H1 (cell line): ENCODE results near the gene YPEL2. TPM values are rescaled to one million over a fixed set of nuclear protein-coding genes. Genes with fewer than 3 reads are reported as not detected.

Source experiments
- CTCF ChIA-PET: fragments of 300-600 bp; sonication (Branson Sonifier 250); formaldehyde crosslinking; loops from one replicate; lab custom pipeline; 2021; ENCODE audit not compliant: partially characterized antibody; lab: Charles Lee
- POLR2A ChIA-PET: fragments of 300-600 bp; sonication (Branson Sonifier 250); formaldehyde crosslinking; loops from one replicate; lab custom pipeline; 2021; ENCODE audit warnings: inconsistent platforms; ENCODE audit not compliant: partially characterized antibody; lab: Charles Lee
- DNase-seq, 2 experiments: peaks; one replicate each; pipeline versions ENCODE4 v3.0.0 to v3.0.0-alpha.2; 2010 to 2022; ENCODE audit warnings: low spot score in 2 of 2, low read depth in 1 of 2, mixed read lengths in 1 of 2
- FAIRE-seq: peaks from 2 replicates; lab custom pipeline; 2011; peaks lifted over from hg19 to GRCh38; lab: Jason Lieb, UNC
- H2AFZ ChIP-seq: 2 replicates; pipeline ENCODE4 v1.8.1; 2012; ENCODE audit warnings: low read length, inconsistent platforms
- H2AK5ac ChIP-seq: 2 replicates; pipeline ENCODE4 v1.6.1; 2013; ENCODE audit warnings: low read depth, low read length
- H2BK120ac ChIP-seq: replicated peaks from 2 replicates; pipeline ENCODE3; 2013; ENCODE audit warnings: low read depth, low read length, inconsistent platforms
- H2BK12ac ChIP-seq: 2 replicates; pipeline ENCODE4 v1.6.1; 2013; ENCODE audit warnings: low read depth, low read length
- H2BK15ac ChIP-seq: 2 replicates; pipeline ENCODE4 v1.6.1; 2013; ENCODE audit warnings: low read length
- H2BK20ac ChIP-seq: 2 replicates; pipeline ENCODE4 v1.6.1; 2013; ENCODE audit warnings: low read length
- H2BK5ac ChIP-seq: 2 replicates; pipeline ENCODE4 v1.6.1; 2013; ENCODE audit warnings: low read depth, low read length
- H3K14ac ChIP-seq: 2 replicates; pipeline ENCODE4 v1.6.1; 2013; ENCODE audit warnings: inconsistent platforms; ENCODE audit not compliant: insufficient read length
- H3K18ac ChIP-seq: 2 replicates; pipeline ENCODE4 v1.6.1; 2013; ENCODE audit warnings: low read length; ENCODE audit errors: extremely low read depth
- H3K23ac ChIP-seq: 2 replicates; pipeline ENCODE4 v1.6.1; 2013; ENCODE audit warnings: inconsistent platforms; ENCODE audit not compliant: insufficient read length
- H3K23me2 ChIP-seq: 2 replicates; pipeline ENCODE4 v1.6.1; 2013; ENCODE audit warnings: low read depth, low read length
- H3K27ac ChIP-seq: 2 replicates; pipeline ENCODE4 v1.6.1; 2011; ENCODE audit warnings: low read depth, low read length, inconsistent platforms
- H3K27me3 ChIP-seq, 4 experiments: replicated peaks in 1 of 4; 1 replicate in 1 of 4; 2 replicates in 3 of 4; pipeline versions ENCODE4 v1.6.1 to v1.8.1; 2011 to 2013; ENCODE audit warnings: low read length in 3 of 4, mild to moderate bottlenecking in 3 of 4, inconsistent platforms in 2 of 4, mixed read lengths in 2 of 4, moderate library complexity in 1 of 4; ENCODE audit not compliant: control insufficient read depth in 3 of 4, insufficient read depth in 3 of 4; ENCODE audit errors: extremely low read depth in 1 of 4
- H3K36me3 ChIP-seq, 4 experiments: 2 replicates each; pipeline versions ENCODE4 v1.6.1 to v1.8.1; 2011 to 2013; ENCODE audit warnings: mild to moderate bottlenecking in 4 of 4, low read length in 3 of 4, moderate library complexity in 2 of 4, control low read depth in 1 of 4, inconsistent platforms in 1 of 4; ENCODE audit not compliant: insufficient read depth in 4 of 4, control insufficient read depth in 2 of 4
- H3K4ac ChIP-seq: replicated peaks from 2 replicates; pipeline ENCODE3; 2013; ENCODE audit warnings: low read length, low read depth, mixed read lengths, inconsistent platforms; ENCODE audit not compliant: insufficient read length
- H3K4me1 ChIP-seq, 4 experiments: replicated peaks in 1 of 4; 1 replicate in 1 of 4; 2 replicates in 3 of 4; pipeline versions ENCODE4 v1.6.1 to v1.8.1; 2011 to 2013; ENCODE audit warnings: low read length in 3 of 4, inconsistent platforms in 2 of 4, mixed read lengths in 1 of 4; ENCODE audit not compliant: insufficient read depth in 4 of 4, control insufficient read depth in 3 of 4
- H3K4me2 ChIP-seq, 2 experiments: 2 replicates each; pipeline versions ENCODE4 v1.6.1 to v1.8.1; 2011 to 2013; ENCODE audit warnings: low read depth in 2 of 2, low read length in 2 of 2, control low read depth in 1 of 2, inconsistent platforms in 1 of 2, mild to moderate bottlenecking in 1 of 2; ENCODE audit not compliant: insufficient read depth in 1 of 2
- H3K4me3 ChIP-seq, 4 experiments: fragments of 200-600, 300-600 bp in 1 of 4; sonication (generic), shearing (Covaris generic), sonication (Bioruptor Twin) in 1 of 4; 2 replicates each; pipeline versions ENCODE4 v1.5.1 to v1.8.1; 2011 to 2016; ENCODE audit warnings: low read length in 4 of 4, low read depth in 3 of 4, control low read depth in 2 of 4, inconsistent platforms in 2 of 4, mild to moderate bottlenecking in 2 of 4, mixed read lengths in 1 of 4, moderate library complexity in 1 of 4; ENCODE audit not compliant: insufficient read depth in 2 of 4; ENCODE audit errors: extremely low read depth in 1 of 4
- H3K56ac ChIP-seq: replicated peaks from 2 replicates; pipeline ENCODE3; 2013; ENCODE audit warnings: low read depth, mild to moderate bottlenecking, mixed read lengths, low read length, inconsistent platforms; ENCODE audit not compliant: insufficient read length
- H3K79me1 ChIP-seq: 2 replicates; pipeline ENCODE4 v1.6.1; 2013; ENCODE audit warnings: low read depth, low read length, control low read depth
- H3K79me2 ChIP-seq, 2 experiments: 2 replicates each; pipeline versions ENCODE4 v1.6.1 to v1.8.1; 2012 to 2013; ENCODE audit warnings: low read length in 2 of 2, mild to moderate bottlenecking in 2 of 2, inconsistent platforms in 1 of 2; ENCODE audit not compliant: insufficient read depth in 2 of 2, control insufficient read depth in 1 of 2
- H3K9ac ChIP-seq, 4 experiments: replicated peaks in 1 of 4; 1 replicate in 1 of 4; 2 replicates in 3 of 4; pipeline versions ENCODE4 v1.6.1 to v1.8.1; 2011 to 2013; ENCODE audit warnings: low read depth in 3 of 4, low read length in 3 of 4, control low read depth in 2 of 4, mild to moderate bottlenecking in 2 of 4, moderate library complexity in 2 of 4, inconsistent platforms in 1 of 4; ENCODE audit errors: extremely low read depth in 1 of 4
- H3K9me3 ChIP-seq, 2 experiments: 2 replicates each; pipeline versions ENCODE4 v1.6.1 to v1.8.1; 2012 to 2013; ENCODE audit warnings: mild to moderate bottlenecking in 2 of 2, moderate library complexity in 2 of 2, control low read depth in 1 of 2, inconsistent platforms in 1 of 2, low read depth in 1 of 2, low read length in 1 of 2, mixed read lengths in 1 of 2; ENCODE audit not compliant: insufficient read depth in 2 of 2
- H4K20me1 ChIP-seq, 2 experiments: replicated peaks in 1 of 2; 2 replicates each; pipeline versions ENCODE3 to v1.8.1; 2011 to 2013; ENCODE audit warnings: inconsistent platforms in 2 of 2, low read length in 2 of 2, mild to moderate bottlenecking in 1 of 2; ENCODE audit not compliant: insufficient read depth in 2 of 2, control insufficient read depth in 1 of 2
- H4K5ac ChIP-seq: 2 replicates; pipeline ENCODE4 v1.6.1; 2013; ENCODE audit warnings: low read length, low read depth, mixed read lengths, inconsistent platforms; ENCODE audit not compliant: insufficient read length
- H4K8ac ChIP-seq: 2 replicates; pipeline ENCODE4 v1.8.0; 2013; ENCODE audit warnings: mild to moderate bottlenecking, moderate library complexity, low read length, inconsistent platforms; ENCODE audit not compliant: insufficient read depth; ENCODE audit errors: extremely low read depth
- H4K91ac ChIP-seq: replicated peaks from 2 replicates; pipeline ENCODE3; 2013; ENCODE audit warnings: low read length, mixed read lengths, inconsistent platforms; ENCODE audit not compliant: insufficient read length
- ASH2L ChIP-seq: fragments of 200-600, 300-600 bp; sonication (generic); IDR thresholded peaks from one replicate; pipeline ENCODE4 v1.7.1; 2017; ENCODE audit warnings: low read length
- CREB1 ChIP-seq: IDR thresholded peaks from 2 replicates; pipeline ENCODE4 v1.6.1; 2012; ENCODE audit warnings: inconsistent platforms
- KDM5A ChIP-seq: fragments of 200-600 bp; IDR thresholded peaks from 2 replicates; pipeline ENCODE4 v1.7.1; 2012; ENCODE audit warnings: mild to moderate bottlenecking, low read length, inconsistent platforms, mixed read lengths
- POLR2A ChIP-seq, 2 experiments: IDR thresholded peaks; 1 replicate in 1 of 2; 2 replicates in 1 of 2; pipeline ENCODE4 v1.6.1; 2011; ENCODE audit warnings: low read depth in 2 of 2, low read length in 2 of 2, mild to moderate bottlenecking in 2 of 2; ENCODE audit errors: control extremely low read depth in 1 of 2
- RAD21 ChIP-seq, 2 experiments: IDR thresholded peaks in 1 of 2; conservative IDR thresholded peaks in 1 of 2; 2 replicates each; pipeline ENCODE4 v1.6.1; 2011; ENCODE audit warnings: low read depth in 2 of 2, low read length in 2 of 2, improper control_type of control experiment in 1 of 2, inconsistent platforms in 1 of 2, mild to moderate bottlenecking in 1 of 2, moderate library complexity in 1 of 2
- RNF2 ChIP-seq: fragments of 200-900, 300-1000 bp; sonication (generic); IDR thresholded peaks from 2 replicates; pipeline ENCODE4 v1.7.1; 2016; ENCODE audit warnings: borderline replicate concordance, low read depth, mild to moderate bottlenecking, antibody characterized with exemption, low read length; ENCODE audit not compliant: poor library complexity, severe bottlenecking; ENCODE audit errors: missing control alignments
- RXRA ChIP-seq: IDR thresholded peaks from 2 replicates; pipeline ENCODE4 v1.6.1; 2011; ENCODE audit warnings: low read depth, mild to moderate bottlenecking, low read length, moderate library complexity; ENCODE audit not compliant: insufficient read depth
- SIN3A ChIP-seq, 2 experiments: IDR thresholded peaks in 1 of 2; conservative IDR thresholded peaks in 1 of 2; 2 replicates each; pipeline ENCODE4 v1.6.1; 2011 to 2012; ENCODE audit warnings: low read length in 2 of 2, improper control_type of control experiment in 1 of 2, low read depth in 1 of 2, mild to moderate bottlenecking in 1 of 2
- SP1 ChIP-seq: IDR thresholded peaks from 2 replicates; pipeline ENCODE4 v1.6.1; 2011; ENCODE audit warnings: low read depth, low read length
- ZNF274 ChIP-seq: IDR thresholded peaks from 2 replicates; pipeline ENCODE4 v1.7.0; 2012; ENCODE audit warnings: low read length, borderline replicate concordance; ENCODE audit errors: extremely low read depth
- WGBS, 2 experiments: shearing (Covaris generic) in 1 of 2; methylation state at CpG; one replicate each; pipeline versions ENCODE4 v1.1.6 to v1.1.7; 2013 to 2015; ENCODE audit warnings: low lambda C conversion rate in 2 of 2, mixed read lengths in 2 of 2, inconsistent platforms in 1 of 2, low coverage in 1 of 2, missing lambda C conversion rate in 1 of 2; ENCODE audit not compliant: insufficient replicate concordance in 2 of 2, insufficient coverage in 1 of 2, insufficient read length in 1 of 2; ENCODE audit errors: extremely low coverage in 1 of 2, missing lambda C conversion rate in 1 of 2; 5-methylcytosine and 5-hydroxymethylcytosine counted together
- polyA plus RNA-seq, 7 experiments: library from polyadenylated mRNA; depleted of rRNA in 3 of 7; stranded (reverse) in 5 of 7; unstranded in 2 of 7; fragments of >200 nt in 5 of 7; fragments of 200-250 nt in 2 of 7; gene quantifications; 1 replicate in 5 of 7; 2 replicates in 1 of 7; 4 replicates in 1 of 7; pipeline versions ENCODE4 v1.2.1 to v1.2.3, GENCODE V29; 2011 to 2013; ENCODE audit warnings: missing spikeins in 2 of 7, mixed read lengths in 2 of 7
- total RNA-seq: library from RNA; stranded (reverse); fragmentation: NEBNext Ultra II Directional; extraction: Animal tissue kit (Norgen Biotek cat#: 25700); gene quantifications from 2 replicates; pipeline ENCODE4 v1.2.1, GENCODE V29; 2021

The YPEL2 gene
- total and polyA plus RNA-seq, 2 of the 8 experiments (the other 6 are each of a cell fraction or from before 2014, with no cell fraction given) = 1.6 to 3.5 TPM

- H3K27ac ChIP-seq = no peak overlapping the region
- no peak overlapping the region; the same call in 1 of the 2 replicates for H2BK5ac ChIP-seq
- H3K56ac ChIP-seq = no peak overlapping the region
- POLR2A ChIA-PET = interaction anchor here (2.2 kb wide), 1 partner anchor 9 kb away, joined by 7 read pairs; no protein-coding TSS in a partner anchor
- H4K20me1 ChIP-seq = peaks cover 3 to 4% of the 10 kb centered on the region in 2 experiments
- H3K79me2 ChIP-seq = no peaks in the 10 kb centered on the region; a peak in 1 of 4 replicates
- no peak overlapping the region for H3K9ac ChIP-seq
- H3K9me3 ChIP-seq = no peaks in the 10 kb centered on the region
- no peak overlapping the region for H3K23ac ChIP-seq
- CTCF ChIA-PET = interaction anchor here (0.6 to 10.4 kb wide), 32 partner anchors 8 to 761 kb away, joined by 3 to 104 read pairs (median 5); no protein-coding TSS in a partner anchor
- peaks cover 9% of the 10 kb centered on the region for H3K23me2 ChIP-seq
- WGBS, 2 experiments = 64% methylated on average over 17 of the region's 17 CpGs; no CpG with 5 or more reads in 1 of the 2 experiments
- H3K4me3 ChIP-seq = peak overlapping the region in 1 of 4 experiments; percentile 79; a peak in 3 of 8 replicates
- no peak for FAIRE-seq
- H3K36me3 ChIP-seq = no peaks in the 10 kb centered on the region
- H2BK20ac ChIP-seq = peak overlapping the region; percentile 43; the same call in 1 of the 2 replicates
- no peak overlapping the region for H3K4ac ChIP-seq
- peak overlapping the region; percentile 82 for H2BK12ac ChIP-seq
- peak overlapping the region; percentile 29 for H4K91ac ChIP-seq
- peak overlapping the region; percentile 26 for H4K5ac ChIP-seq
- no peak overlapping the region for H2AK5ac ChIP-seq
- no peak overlapping the region for H3K14ac ChIP-seq
- DNase-seq = no peak
- H3K27me3 ChIP-seq = peaks cover 1 to 22% (median 14%) of the 10 kb centered on the region in 4 experiments; a peak in 6 of 7 replicates
- no peak overlapping the region for H3K18ac ChIP-seq
- H2BK120ac ChIP-seq = no peak overlapping the region
- H3K79me1 ChIP-seq = no peaks in the 10 kb centered on the region
- H3K4me2 ChIP-seq = peak overlapping the region; percentile 55 to 63
- no peak overlapping the region for H2BK15ac ChIP-seq
- TF ChIP-seq RXRA (no peak), ZNF274 (no peak), ASH2L (no peak), CREB1 (no peak), KDM5A (no peak), RNF2 (no peak), SIN3A (conservative IDR thresholded peaks at IDR 0.05 in 1 of 2, IDR thresholded peaks at IDR 0.05 in 1 of 2; ENCODE audit: low read depth in 1 of 2, low read length in 2 of 2) (no peak), RAD21 (IDR thresholded peaks at IDR 0.05 in 1 of 2, conservative IDR thresholded peaks at IDR 0.05 in 1 of 2; ENCODE audit: low read depth in 2 of 2, low read length in 2 of 2) (no peak), SP1 (no peak), POLR2A (IDR thresholded peaks at IDR 0.05; ENCODE audit: control extremely low read depth in 1 of 2, low read depth in 2 of 2, low read length in 2 of 2) (no peak)
- TF ChIP-seq, all 59 proteins: peak for 0
- Histone ChIP-seq H3K4me1 (peaks cover 10 to 19% (median 14%) of the 10 kb centered on the region in 4 experiments; a peak in 6 of 7 replicates), H4K8ac (peak overlapping the region; percentile 39; the same call in 1 of the 2 replicates), H2AFZ (peak overlapping the region; percentile 48; the same call in 1 of the 2 replicates)
Observed at GRCh38 chr17:59330053-59330942, 1.2 kb upstream of the YPEL2 start.
